ENCODE results near the gene ZSCAN18.
"Not testable (repeated sequence)": the region's sequence is repeated elsewhere in the genome, so short reads cannot be mapped to it uniquely, and the experiment has no call there.

ZSCAN18 gene

DNA sequence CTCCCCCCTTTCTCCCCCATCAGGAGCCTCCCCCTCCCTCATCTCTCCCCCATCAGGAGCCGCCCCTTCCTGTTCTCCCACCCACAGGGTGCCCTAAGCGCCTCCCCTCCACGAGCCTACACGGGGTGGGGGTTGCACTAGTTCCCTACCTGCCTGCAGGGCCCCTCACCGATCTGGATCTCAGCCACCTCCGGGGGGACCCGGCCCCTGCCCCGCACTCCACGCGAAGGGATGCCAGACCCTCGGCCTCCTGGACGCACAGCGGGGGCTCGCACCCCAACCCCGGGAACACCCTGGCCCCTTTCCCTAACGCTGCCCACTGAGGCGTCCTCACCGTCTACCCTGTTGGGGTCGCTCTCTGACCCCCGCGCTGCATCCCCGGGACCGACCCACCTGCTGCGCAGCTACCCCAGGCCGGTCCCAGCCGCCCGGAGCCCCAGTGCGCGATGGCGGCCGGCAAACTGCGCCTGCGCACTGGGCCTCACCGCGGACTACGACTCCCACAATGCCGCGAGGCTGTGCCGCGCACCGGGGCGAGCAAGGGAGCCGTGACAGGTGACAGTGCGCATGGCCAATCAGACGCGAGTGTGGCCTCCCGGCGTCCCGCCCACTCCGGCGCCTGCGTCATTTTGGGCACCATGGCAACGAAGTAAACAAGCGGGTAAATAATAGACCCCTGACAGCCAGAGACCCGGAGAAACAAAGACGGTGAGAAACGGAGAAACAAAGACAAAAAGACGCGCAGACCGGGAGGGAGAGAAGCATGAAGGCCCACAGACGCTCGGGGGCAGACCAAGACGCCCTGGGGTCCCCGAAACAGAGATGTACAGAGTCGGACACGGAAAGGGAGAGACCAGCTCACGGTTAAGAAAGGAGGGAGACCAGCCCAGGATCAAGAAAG, at the start of gene ZSCAN18:
TSS of gene ZSCAN18 (minus strand) at position 451 of the 901 bp plus-strand sequence. CDS start 7,964 bp downstream, outside the sequence.
- peak; percentile 98 for DNase-seq

DNA sequence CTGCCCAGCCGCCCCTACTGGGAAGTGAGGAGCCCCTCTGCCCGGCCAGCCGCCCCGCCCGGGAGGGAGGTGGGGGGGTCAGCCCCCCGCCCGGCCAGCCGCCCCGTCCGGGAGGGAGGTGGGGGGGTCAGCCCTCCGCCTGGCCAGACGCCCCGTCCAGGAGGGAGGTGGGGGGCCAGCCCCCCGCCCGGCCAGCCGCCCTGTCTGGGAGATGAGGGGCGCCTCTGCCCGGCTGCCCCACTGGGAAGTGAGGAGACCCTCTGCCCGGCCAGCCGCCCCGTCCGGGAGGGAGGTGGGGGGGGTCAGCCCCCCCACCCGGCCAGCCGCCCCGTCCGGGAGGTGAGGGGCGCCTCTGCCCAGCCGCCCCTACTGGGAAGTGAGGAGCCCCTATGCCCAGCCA, 49.4 kb upstream of the ZSCAN18 start:
- not testable (repeated sequence) for DNase-seq

DNA sequence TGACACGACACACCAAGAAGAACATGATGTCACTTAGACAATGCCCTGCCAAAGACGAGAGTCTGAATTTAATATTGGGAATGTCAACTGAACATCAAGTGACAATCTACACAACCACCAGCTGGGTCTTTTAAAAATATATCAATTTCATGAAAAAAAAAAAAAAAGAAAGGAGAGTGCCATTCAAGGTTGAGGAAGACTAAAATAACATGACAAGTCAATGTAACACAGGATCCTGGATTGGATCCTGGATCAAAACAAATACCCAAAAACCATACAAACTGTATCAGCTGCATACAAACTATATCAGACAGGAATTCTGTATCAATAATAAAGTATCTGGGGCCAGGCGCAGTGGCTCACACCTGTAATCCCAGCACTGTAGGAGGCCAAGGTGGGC, 47.8 kb upstream of the ZSCAN18 start:
- no peak for DNase-seq

- DNase-seq: no peak
Observed at GRCh38 chr19:58134244-58134643, 36.2 kb upstream of the ZSCAN18 start.

DNA sequence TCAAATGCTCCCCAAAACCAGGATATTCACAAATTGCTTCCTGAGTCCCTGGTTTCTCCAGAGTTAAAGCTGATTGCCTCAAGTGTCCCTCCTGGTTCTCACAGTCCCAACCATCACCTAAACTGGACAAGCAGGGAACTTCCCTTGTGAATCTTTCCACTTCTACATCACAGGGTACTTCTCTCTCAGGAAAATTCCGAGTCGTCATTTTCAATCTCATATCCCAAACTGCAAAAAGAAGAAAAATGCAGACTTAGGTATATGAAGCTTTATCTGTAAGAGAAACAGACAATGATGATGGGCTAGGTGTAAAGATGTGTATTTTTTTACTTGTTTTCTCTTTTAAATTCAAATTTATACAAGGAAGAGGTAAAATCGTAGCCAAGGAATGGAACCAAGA, 31.3 kb upstream of the ZSCAN18 start:
- no peak for DNase-seq

GRCh38 chr19:58128041-58128685, 30.1 kb upstream of the ZSCAN18 start:
- no peak for DNase-seq

- no peak for DNase-seq
Observed at GRCh38 chr19:58123354-58123753, 25.3 kb upstream of the ZSCAN18 start.

GRCh38 chr19:58118979-58119733, 21.1 kb upstream of the ZSCAN18 start:
- no peak for DNase-seq

DNA sequence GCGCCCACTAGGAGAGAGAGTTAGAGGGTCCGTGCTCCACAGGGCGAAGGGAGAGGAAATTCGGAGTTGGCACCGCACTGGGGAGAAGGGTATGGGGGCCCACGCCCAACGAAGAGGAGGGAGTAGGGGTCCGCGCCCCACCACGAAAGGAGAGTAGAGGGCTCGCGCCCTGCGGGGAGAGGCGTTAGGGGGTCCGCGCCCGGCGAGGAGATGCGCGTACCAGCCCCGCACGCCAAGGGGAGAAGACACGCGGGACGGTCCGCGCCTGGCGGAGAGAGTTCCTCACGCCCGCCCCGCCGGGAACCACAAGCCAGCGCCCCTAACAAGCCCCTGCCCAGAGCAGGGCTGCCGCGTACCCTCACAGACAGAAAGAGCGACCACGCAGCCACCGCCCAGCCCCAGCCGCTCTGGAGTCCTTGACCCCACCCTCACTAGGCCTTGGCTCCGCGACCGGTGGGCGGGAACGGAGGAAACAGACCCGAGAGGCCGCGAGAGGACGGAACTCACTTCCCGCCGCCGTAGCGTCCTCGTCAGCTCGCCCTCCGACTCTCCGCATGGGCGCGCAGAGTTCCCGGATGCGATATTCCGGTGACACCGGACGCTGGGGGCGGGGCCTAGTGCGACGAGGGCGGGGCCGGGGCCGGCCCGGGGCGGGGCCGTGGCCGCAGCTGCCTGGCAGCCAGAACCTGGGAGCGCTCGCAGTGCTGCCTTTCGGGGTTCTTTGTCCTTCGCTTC, 20.0 kb upstream of the ZSCAN18 start:
- DNase-seq: no peak

DNA sequence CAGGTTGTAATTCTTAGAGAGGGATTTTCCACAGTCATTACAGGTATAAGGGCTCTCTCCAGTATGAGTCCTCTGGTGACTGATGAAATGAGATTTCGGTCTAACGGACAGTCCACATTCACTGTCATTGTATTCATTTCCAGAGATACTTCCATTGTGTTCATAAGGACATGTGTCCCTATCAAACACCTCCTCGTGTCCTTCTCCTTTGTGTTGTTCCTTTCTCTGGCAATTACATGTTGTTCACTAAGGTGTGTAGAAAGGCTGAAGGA, 10.5 kb upstream of the ZSCAN18 start:
- no peak for DNase-seq

GRCh38 chr19:58107778-58108545, 9.9 kb upstream of the ZSCAN18 start:
- no peak for DNase-seq

DNA sequence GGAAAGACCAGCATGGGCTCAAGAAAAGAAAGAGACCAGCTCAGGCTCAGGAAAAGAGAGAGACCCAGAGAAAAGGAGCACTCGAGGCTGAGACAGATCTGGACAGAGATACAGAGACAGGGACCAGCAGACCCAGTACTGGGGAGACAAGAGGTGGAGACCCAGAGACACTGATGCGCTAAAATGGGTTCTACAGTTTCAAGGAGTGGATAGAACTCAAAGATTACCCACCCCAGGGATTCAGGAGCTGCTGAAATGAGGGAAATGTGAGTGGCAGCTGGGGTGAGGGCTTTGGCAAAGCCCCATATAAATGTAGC, 609 bp upstream of the ZSCAN18 start:
- DNase-seq: no peak

DNA sequence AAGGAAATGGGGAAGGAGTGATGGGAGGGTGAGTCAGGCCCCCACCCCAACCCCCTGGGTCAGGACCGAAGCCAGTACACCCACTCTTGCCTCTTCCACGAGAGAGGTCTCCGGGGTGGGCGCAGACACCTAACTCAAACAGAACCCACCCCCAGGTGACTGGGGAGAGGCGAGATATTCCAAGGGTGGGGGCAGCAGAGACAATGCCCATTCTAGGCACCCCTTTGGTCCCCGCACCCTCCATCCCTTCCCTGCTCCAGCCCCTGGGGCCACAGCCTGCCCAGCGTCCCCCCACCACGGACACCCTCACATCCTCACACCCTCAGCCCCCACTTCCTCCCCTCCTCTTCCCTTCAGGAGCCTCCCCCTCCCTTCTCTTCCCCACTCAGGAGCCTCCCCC, 682 bp downstream of the ZSCAN18 start:
- no peak for DNase-seq

GRCh38 chr19:58096884-58097283, 1.1 kb downstream of the ZSCAN18 start:
- DNase-seq: no peak

GRCh38 chr19:58095328-58095727, 2.7 kb downstream of the ZSCAN18 start:
- DNase-seq: no peak

DNA sequence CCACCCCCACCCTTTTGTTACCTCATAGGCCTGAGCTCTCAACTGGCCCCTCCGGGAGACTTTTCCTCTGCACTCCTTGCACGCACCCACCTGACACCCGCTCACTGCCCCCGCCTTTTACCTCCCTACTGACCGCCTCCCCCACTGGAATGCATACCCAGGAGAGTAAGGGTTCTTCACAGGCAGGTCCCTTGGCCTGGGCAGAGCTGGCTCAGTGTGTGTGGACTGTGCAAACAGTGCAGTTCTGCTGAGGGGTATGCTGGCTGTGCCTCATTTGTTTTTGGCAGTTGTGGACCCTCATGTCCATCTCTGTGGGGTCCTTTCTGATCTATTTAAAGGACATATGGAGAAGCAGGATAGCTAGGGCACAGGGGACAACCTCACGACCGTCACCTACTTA, 5.0 kb downstream of the ZSCAN18 start:
- no peak for DNase-seq

GRCh38 chr19:58091251-58091995, 6.6 kb downstream of the ZSCAN18 start:
- DNase-seq: no peak

DNA sequence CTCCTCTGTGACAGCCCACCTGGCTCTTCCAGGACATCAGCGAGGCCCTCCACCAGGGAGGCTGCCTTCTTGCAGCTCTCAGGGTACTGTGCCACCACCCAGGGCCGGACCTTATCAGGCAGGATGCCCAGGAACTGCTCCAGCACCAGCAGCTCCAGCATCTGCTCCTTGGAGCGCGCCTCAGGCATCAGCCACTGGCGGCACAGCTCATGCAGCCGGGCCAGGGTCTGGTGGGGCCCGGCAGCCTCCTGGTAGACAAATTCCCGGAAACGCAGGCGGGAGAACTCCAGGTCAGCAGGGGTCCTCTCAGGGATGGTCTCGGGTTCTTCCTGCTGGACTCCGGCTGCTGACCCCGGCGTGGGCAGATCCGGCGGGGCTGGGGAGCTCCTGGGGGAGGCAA, 8.2 kb downstream of the ZSCAN18 start:
- no peak for DNase-seq

GRCh38 chr19:58088521-58089052, 9.4 kb downstream of the ZSCAN18 start:
- DNase-seq: no peak

- DNase-seq: no peak
Observed at GRCh38 chr19:58086825-58087710, 11.0 kb downstream of the ZSCAN18 start.
